Right atrium auricular region (tissue), 2 donors: ENCODE data around the gene C1QTNF5. TPM values are rescaled to one million over a fixed set of nuclear protein-coding genes. Genes with fewer than 3 reads are reported as not detected.

ENCODE experiments used
- DNase-seq: peaks from one replicate; pipeline ENCODE4 v3.0.0-alpha.2; 2019; ENCODE audit warnings: low spot score
- H3K27ac ChIP-seq, 2 donors: fragments of 200-600 bp; sonication (generic); 1 replicate in 1 of 2; 2 replicates in 1 of 2; pipeline ENCODE4 v1.5.1; 2016 to 2019
- H3K27me3 ChIP-seq, 2 donors: fragments of 200-600 bp; sonication (generic); one replicate each; pipeline versions ENCODE4 v1.5.1 to v1.6.0; 2017 to 2019
- H3K36me3 ChIP-seq: fragments of 200-600 bp; sonication (generic); one replicate; pipeline ENCODE4 v1.5.1; 2016
- H3K4me1 ChIP-seq, 2 donors: fragments of 200-600 bp; sonication (generic); one replicate each; pipeline versions ENCODE4 v1.5.1 to v1.6.0; 2017 to 2019
- H3K4me3 ChIP-seq, 2 donors: fragments of 200-600 bp; sonication (generic); 1 replicate in 1 of 2; 2 replicates in 1 of 2; pipeline ENCODE4 v1.5.1; 2017 to 2019; ENCODE audit warnings: mild to moderate bottlenecking in 1 of 2, moderate library complexity in 1 of 2
- H3K9me3 ChIP-seq, 2 donors: fragments of 200-600 bp; sonication (generic); one replicate each; pipeline ENCODE4 v1.5.1; 2019
- total RNA-seq, 2 donors: library from RNA; depleted of rRNA; stranded (reverse); fragments of >200 nt; gene quantifications; one replicate each; pipeline ENCODE4 v1.1.0, GENCODE V29; 2016
- TF ChIP-seq, protein P1 (sequence below), 2 donors: fragments of 200-600 bp; sonication (generic); IDR thresholded peaks; one replicate each; pipeline ENCODE4 v1.5.1; 2019; ENCODE audit warnings: antibody characterized with exemption in 2 of 2

Gene C1QTNF5
- total RNA-seq, 2 donors from 2014 or later = 41.4 to 47.4 TPM

- DNase-seq = no peak
- H3K4me1 ChIP-seq = peaks cover 0 to 69% of the 10 kb centered on the region in 2 donors
- H3K36me3 ChIP-seq = no peaks in the 10 kb centered on the region
- TF ChIP-seq, protein P1, sequence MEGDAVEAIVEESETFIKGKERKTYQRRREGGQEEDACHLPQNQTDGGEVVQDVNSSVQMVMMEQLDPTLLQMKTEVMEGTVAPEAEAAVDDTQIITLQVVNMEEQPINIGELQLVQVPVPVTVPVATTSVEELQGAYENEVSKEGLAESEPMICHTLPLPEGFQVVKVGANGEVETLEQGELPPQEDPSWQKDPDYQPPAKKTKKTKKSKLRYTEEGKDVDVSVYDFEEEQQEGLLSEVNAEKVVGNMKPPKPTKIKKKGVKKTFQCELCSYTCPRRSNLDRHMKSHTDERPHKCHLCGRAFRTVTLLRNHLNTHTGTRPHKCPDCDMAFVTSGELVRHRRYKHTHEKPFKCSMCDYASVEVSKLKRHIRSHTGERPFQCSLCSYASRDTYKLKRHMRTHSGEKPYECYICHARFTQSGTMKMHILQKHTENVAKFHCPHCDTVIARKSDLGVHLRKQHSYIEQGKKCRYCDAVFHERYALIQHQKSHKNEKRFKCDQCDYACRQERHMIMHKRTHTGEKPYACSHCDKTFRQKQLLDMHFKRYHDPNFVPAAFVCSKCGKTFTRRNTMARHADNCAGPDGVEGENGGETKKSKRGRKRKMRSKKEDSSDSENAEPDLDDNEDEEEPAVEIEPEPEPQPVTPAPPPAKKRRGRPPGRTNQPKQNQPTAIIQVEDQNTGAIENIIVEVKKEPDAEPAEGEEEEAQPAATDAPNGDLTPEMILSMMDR (IDR thresholded peaks at IDR 0.05) = no peak
- no peaks in the 10 kb centered on the region for H3K27me3 ChIP-seq
- H3K27ac ChIP-seq = no peak overlapping the region
- no peak overlapping the region for H3K4me3 ChIP-seq
- H3K9me3 ChIP-seq = no peaks in the 10 kb centered on the region
Measured at GRCh38 chr11:119336744-119337469, 3.8 kb downstream of the C1QTNF5 start.

- Histone ChIP-seq H3K27me3 (no peaks in the 10 kb centered on the region), H3K4me3 (no peak overlapping the region), H3K4me1 (peaks cover 0 to 60% of the 10 kb centered on the region in 2 donors), H3K9me3 (no peaks in the 10 kb centered on the region), H3K27ac (no peak overlapping the region), H3K36me3 (no peaks in the 10 kb centered on the region)
- TF ChIP-seq, protein P1 (IDR thresholded peaks at IDR 0.05) = no peak
- no peak for DNase-seq
Measured at GRCh38 chr11:119335655-119336543, 4.8 kb downstream of the C1QTNF5 start.

DNA sequence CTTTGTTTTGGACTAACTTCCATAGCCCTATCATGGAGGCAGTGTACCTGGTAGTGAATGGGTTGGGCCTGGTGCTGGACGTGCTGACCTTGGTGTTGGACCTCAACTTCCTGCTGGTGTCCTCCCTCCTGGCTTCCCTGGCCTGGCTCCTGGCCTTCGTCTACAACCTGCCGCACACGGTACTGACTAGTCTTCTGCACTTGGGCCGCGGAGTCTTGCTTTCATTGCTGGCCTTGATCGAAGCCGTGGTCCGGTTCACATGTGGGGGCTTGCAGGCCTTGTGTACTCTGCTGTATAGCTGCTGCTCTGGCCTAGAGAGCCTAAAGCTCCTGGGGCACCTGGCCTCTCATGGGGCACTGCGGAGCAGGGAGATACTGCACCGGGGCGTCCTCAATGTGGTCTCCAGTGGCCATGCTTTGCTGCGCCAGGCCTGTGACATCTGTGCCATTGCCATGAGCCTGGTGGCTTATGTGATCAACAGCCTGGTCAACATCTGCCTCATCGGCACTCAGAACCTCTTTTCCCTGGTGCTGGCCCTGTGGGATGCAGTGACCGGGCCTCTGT, 5.5 kb downstream of the C1QTNF5 start:
- Histone ChIP-seq H3K9me3 (no peaks in the 10 kb centered on the region), H3K27me3 (no peaks in the 10 kb centered on the region), H3K4me3 (peak overlapping the region; percentile 86 to 93), H3K36me3 (no peaks in the 10 kb centered on the region), H3K27ac (peak overlapping the region; percentile 88 to 90), H3K4me1 (peaks cover 0 to 53% of the 10 kb centered on the region in 2 donors)
- DNase-seq = no peak
- TF ChIP-seq, protein P1 (IDR thresholded peaks at IDR 0.05) = no peak

GRCh38 chr11:119334174-119334930, 6.3 kb downstream of the C1QTNF5 start, which contains the start of gene RNF26:
Gene RNF26 (plus strand): TSS chr11:119334527. CDS start chr11:119335123, 596 bp downstream.
- Histone ChIP-seq H3K4me1 (peaks cover 0 to 45% of the 10 kb centered on the region in 2 donors), H3K27ac (peak within 1 kb of the TSS; percentile 88 to 90), H3K36me3 (no peaks in the 10 kb centered on the region), H3K9me3 (no peaks in the 10 kb centered on the region), H3K4me3 (peak within 1 kb of the TSS; percentile 86 to 93), H3K27me3 (no peaks in the 10 kb centered on the region)
- TF ChIP-seq, protein P1 (IDR thresholded peaks at IDR 0.05) = no peak
- DNase-seq = peak; percentile 99

- no peak for DNase-seq
- no peak overlapping the region for H3K27ac ChIP-seq
- H3K36me3 ChIP-seq = no peaks in the 10 kb centered on the region
- no peaks in the 10 kb centered on the region for H3K27me3 ChIP-seq
- no peak overlapping the region for H3K4me3 ChIP-seq
- peaks cover 0 to 23% of the 10 kb centered on the region in 2 donors for H3K4me1 ChIP-seq
- TF ChIP-seq, protein P1 (IDR thresholded peaks at IDR 0.05) = no peak
- no peaks in the 10 kb centered on the region for H3K9me3 ChIP-seq
Measured at GRCh38 chr11:119332111-119332765, 8.4 kb downstream of the C1QTNF5 start.
